Caco-2 (cell line): ENCODE measurements around the gene NT5DC1. TPM values are rescaled to one million over a fixed set of nuclear protein-coding genes. Genes with fewer than 3 reads are reported as not detected.
A peak's percentile ranks its signal among the peaks of the same experiment; 100 is the strongest.

Experiments used
- BruUV-seq: library from RNA; stranded (reverse); fragments of 400-500 nt; replicated peaks from 2 replicates; lab custom pipeline; 2021; lab: Mats Ljungman, UMichigan
- CTCF ChIA-PET: fragments of 300-600 bp; sonication (Branson Sonifier 250); formaldehyde crosslinking; loops from one replicate; lab custom pipeline; 2022; ENCODE audit warnings: antibody characterized with exemption; lab: Charles Lee
- POLR2A ChIA-PET: fragments of 300-600 bp; sonication (Branson Sonifier 250); formaldehyde crosslinking; loops from one replicate; lab custom pipeline; 2022; ENCODE audit warnings: antibody characterized with exemption; lab: Charles Lee
- DNase-seq, 2 experiments: peaks; one replicate each; pipeline versions ENCODE4 v3.0.0 to v3.0.0-alpha.2; 2020 to 2022
- H3K27me3 ChIP-seq: replicated peaks from 2 replicates; pipeline ENCODE4 v1.6.0; 2011; ENCODE audit warnings: low read length; ENCODE audit not compliant: control insufficient read depth, insufficient read depth
- H3K36me3 ChIP-seq: 2 replicates; pipeline ENCODE4 v1.5.1; 2011; ENCODE audit warnings: low read length; ENCODE audit not compliant: control insufficient read depth, insufficient read depth
- H3K4me1 ChIP-seq: fragments of 250-450 bp; sonication (Bioruptor Pico); 2 replicates; pipeline ENCODE4 v1.5.1; 2020; ENCODE audit warnings: mild to moderate bottlenecking
- H3K4me3 ChIP-seq: 2 replicates; pipeline ENCODE4 v1.5.1; 2011; ENCODE audit warnings: low read depth, mild to moderate bottlenecking, control low read depth, low read length
- H3K9me3 ChIP-seq: fragments of 250-450 bp; sonication (Bioruptor Pico); 2 replicates; pipeline ENCODE4 v1.5.1; 2020; ENCODE audit warnings: mild to moderate bottlenecking, moderate library complexity
- H3K27ac Mint-ChIP-seq: one replicate; pipeline ENCODE4 v1.8.0; 2022; ENCODE audit warnings: mixed read lengths; ENCODE audit not compliant: unreplicated experiment
- H3K27me3 Mint-ChIP-seq: one replicate; pipeline ENCODE4 v1.8.0; 2022; ENCODE audit warnings: mixed read lengths; ENCODE audit not compliant: insufficient read depth, unreplicated experiment
- H3K36me3 Mint-ChIP-seq: one replicate; pipeline ENCODE4 v1.8.0; 2022; ENCODE audit warnings: mild to moderate bottlenecking, mixed read lengths; ENCODE audit not compliant: insufficient read depth, unreplicated experiment
- H3K4me1 Mint-ChIP-seq: one replicate; pipeline ENCODE4 v1.8.0; 2022; ENCODE audit warnings: low read depth, mixed read lengths; ENCODE audit not compliant: unreplicated experiment
- H3K4me3 Mint-ChIP-seq: one replicate; pipeline ENCODE4 v1.8.0; 2022; ENCODE audit warnings: mild to moderate bottlenecking, moderate library complexity, mixed read lengths; ENCODE audit not compliant: unreplicated experiment
- H3K9me3 Mint-ChIP-seq: one replicate; pipeline ENCODE4 v1.8.0; 2022; ENCODE audit warnings: mixed read lengths; ENCODE audit not compliant: unreplicated experiment
- CTCF ChIP-seq, 2 experiments: fragments of 200-600 bp in 1 of 2; IDR thresholded peaks; 1 replicate in 1 of 2; 2 replicates in 1 of 2; pipeline versions ENCODE4 v1.5.1 to v1.8.0; 2011 to 2022; ENCODE audit warnings: antibody characterized with exemption in 1 of 2, control low read depth in 1 of 2, inconsistent platforms in 1 of 2, low read depth in 1 of 2, low read length in 1 of 2, mild to moderate bottlenecking in 1 of 2, moderate library complexity in 1 of 2; ENCODE audit not compliant: insufficient read depth in 1 of 2, severe bottlenecking in 1 of 2, unreplicated experiment in 1 of 2
- intact Hi-C: fragments of 100-400 bp; cut with micrococcal nuclease; formaldehyde crosslinking; loops from one replicate; pipeline ENCODE4 v1.10.0; 2022; ENCODE audit not compliant: unreplicated experiment
- total RNA-seq: library from RNA; stranded (reverse); gene quantifications from 2 replicates; pipeline ENCODE4 v1.2.3, GENCODE V29; 2022

Gene NT5DC1
- total RNA-seq, 1 experiment from 2014 or later: 54.3 TPM

GRCh38 chr6:116253188-116253504 is 152.5 kb downstream of the NT5DC1 start:
- peak overlapping the region; percentile 99 for H3K4me3 ChIP-seq
- no peak overlapping the region for H3K4me3 Mint-ChIP-seq
- peaks cover 19% of the 10 kb centered on the region for H3K4me1 ChIP-seq
- no peaks in the 10 kb centered on the region; the same call in 1 of the 2 replicates for H3K36me3 ChIP-seq
- no peaks in the 10 kb centered on the region for H3K27me3 Mint-ChIP-seq
- intact Hi-C loops: loop anchor here (10.0 kb wide), 1 partner anchor 238 kb away; no protein-coding TSS in a partner anchor
- H3K9me3 ChIP-seq: no peaks in the 10 kb centered on the region
- TF ChIP-seq CTCF (IDR thresholded peaks at IDR 0.05; ENCODE audit: insufficient read depth in 1 of 2, low read depth in 1 of 2, low read length in 1 of 2, severe bottlenecking in 1 of 2, unreplicated experiment in 1 of 2): no peak
- H3K36me3 Mint-ChIP-seq: peaks cover 6% of the 10 kb centered on the region
- peaks cover 16% of the 10 kb centered on the region for H3K4me1 Mint-ChIP-seq
- H3K9me3 Mint-ChIP-seq: no peaks in the 10 kb centered on the region
- ChIA-PET POLR2A (interaction anchor here (0.9 kb wide), 1 partner anchor 9 kb away, joined by 3 read pairs; no protein-coding TSS in a partner anchor), CTCF (interaction anchor here (1.0 to 1.1 kb wide), 2 partner anchors 35 to 258 kb away, joined by 3 to 5 read pairs; partner anchors contain the start of gene CALHM5)
- H3K27me3 ChIP-seq: no peaks in the 10 kb centered on the region
- H3K27ac Mint-ChIP-seq: no peak overlapping the region
- no peak for DNase-seq
- BruUV-seq: TSS peak; percentile 35

DNA sequence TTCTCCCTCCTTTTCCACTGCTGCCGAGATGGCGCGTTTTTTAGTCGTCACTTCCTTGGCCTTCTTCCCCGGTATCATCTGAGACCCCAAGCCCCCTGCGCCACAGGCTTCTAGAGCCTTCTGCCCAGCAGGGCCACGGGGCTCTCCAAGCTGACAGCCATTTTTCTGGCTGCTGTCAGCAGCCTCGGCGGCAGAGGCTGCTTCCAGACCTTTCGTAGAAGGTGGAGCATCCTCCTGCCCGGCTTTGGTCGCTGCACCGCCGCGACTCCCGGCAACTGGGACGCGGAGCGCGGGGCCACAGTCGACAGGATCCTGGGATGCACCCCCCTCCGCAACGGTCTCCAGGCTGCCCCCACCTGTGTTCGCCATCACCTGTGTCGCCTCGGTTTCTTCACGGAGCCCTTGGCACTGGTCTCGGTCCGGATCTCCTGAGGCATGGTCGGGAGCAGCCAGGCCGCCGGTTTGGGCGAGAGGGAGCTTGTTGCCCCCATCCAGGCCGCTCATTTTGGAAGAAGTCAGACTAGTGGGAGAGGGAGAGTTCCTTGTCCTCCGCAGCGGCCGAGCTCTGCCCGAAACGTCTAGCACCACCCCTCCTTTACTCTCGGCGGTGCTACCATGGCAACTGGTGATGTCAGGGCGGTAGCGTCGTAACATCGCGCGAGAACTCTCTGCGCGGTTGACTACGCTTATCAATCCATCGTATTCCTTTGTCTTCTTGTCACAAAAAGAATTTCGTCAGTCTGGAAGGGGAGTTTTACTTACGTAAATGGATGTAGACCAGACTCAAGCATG is 153.0 kb downstream of the NT5DC1 start, which contains the start of gene TSPYL4:
TSS of gene TSPYL4 (minus strand) at position 571 of the 792 bp plus-strand sequence. CDS start at position 504, 67 bp downstream.
- Histone ChIP-seq H3K36me3 (no peaks in the 10 kb centered on the region; the same call in 1 of the 2 replicates), H3K4me1 (peaks cover 19% of the 10 kb centered on the region), H3K4me3 (peak within 1 kb of the TSS; percentile 99), H3K9me3 (no peaks in the 10 kb centered on the region), H3K27me3 (no peaks in the 10 kb centered on the region)
- Mint-ChIP-seq H3K4me3 (no peak within 1 kb of the TSS), H3K36me3 (peaks cover 6% of the 10 kb centered on the region), H3K27me3 (no peaks in the 10 kb centered on the region), H3K27ac (no peak within 1 kb of the TSS), H3K4me1 (peaks cover 16% of the 10 kb centered on the region), H3K9me3 (no peaks in the 10 kb centered on the region)
- ChIA-PET POLR2A (interaction anchor here (0.9 to 1.0 kb wide), 2 partner anchors 10 to 26 kb away, joined by 3 to 6 read pairs; partner anchors contain the start of gene TSPYL1), CTCF (interaction anchor here (1.0 to 2.4 kb wide), 3 partner anchors 15 to 258 kb away, joined by 3 to 16 read pairs (median 5); partner anchors contain the start of gene CALHM5)
- DNase-seq: peak; percentile 92
- no peak for TF ChIP-seq CTCF (IDR thresholded peaks at IDR 0.05; ENCODE audit: insufficient read depth in 1 of 2, low read depth in 1 of 2, low read length in 1 of 2, severe bottlenecking in 1 of 2, unreplicated experiment in 1 of 2)
- no TSS peak for BruUV-seq
- intact Hi-C loops: loop anchor here (2.0 to 10.0 kb wide), 3 partner anchors 15 to 239 kb away; partner anchors contain the start of gene TSPYL1

DNA sequence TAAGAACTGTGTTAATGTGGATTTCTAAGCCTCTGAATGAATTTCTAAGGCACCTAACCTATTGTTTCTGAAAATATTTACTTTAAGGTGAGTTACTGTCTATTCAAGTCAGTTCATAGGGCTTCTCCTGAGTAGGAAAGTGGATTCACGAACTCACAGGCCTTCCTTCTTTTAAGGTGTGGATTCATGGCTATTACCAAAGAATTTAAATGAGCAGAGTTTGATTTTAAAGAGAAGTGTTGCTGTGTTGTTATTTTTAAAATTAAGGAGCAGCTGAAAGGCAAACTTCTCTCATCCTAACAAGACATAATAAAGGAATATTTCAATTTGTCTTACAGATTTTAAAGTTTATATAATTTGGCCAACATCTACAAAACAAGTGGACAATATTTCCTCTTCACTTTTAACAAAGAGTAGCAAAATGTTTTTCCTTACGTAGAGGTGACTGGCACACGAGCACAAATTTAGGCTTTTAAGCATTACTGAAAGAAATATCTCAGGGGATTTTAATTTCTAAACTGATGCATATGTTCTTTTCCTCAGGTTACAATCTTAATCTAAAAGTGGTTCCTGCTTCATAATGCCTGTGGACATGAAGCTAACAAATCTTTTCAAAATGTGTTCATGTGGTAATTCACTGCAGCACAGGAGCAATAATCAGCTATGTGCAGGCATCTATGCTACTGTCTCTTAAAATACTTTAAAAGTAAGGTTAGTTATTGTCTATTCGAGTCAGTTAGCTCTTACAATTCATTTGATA is 153.8 kb downstream of the NT5DC1 start:
- Mint-ChIP-seq H3K27me3 (no peaks in the 10 kb centered on the region), H3K36me3 (peaks cover 6% of the 10 kb centered on the region), H3K9me3 (no peaks in the 10 kb centered on the region), H3K4me1 (peaks cover 16% of the 10 kb centered on the region), H3K27ac (no peak overlapping the region), H3K4me3 (no peak overlapping the region)
- no peak for TF ChIP-seq CTCF (IDR thresholded peaks at IDR 0.05; ENCODE audit: insufficient read depth in 1 of 2, low read depth in 1 of 2, low read length in 1 of 2, severe bottlenecking in 1 of 2, unreplicated experiment in 1 of 2)
- ChIA-PET POLR2A (interaction anchor here (1.0 kb wide), 1 partner anchor 25 kb away, joined by 6 read pairs; the partner anchor contains the start of gene TSPYL1), CTCF (interaction anchor here (2.4 kb wide), 1 partner anchor 14 kb away, joined by 16 read pairs; no protein-coding TSS in a partner anchor)
- H3K9me3 ChIP-seq: no peaks in the 10 kb centered on the region
- no peaks in the 10 kb centered on the region for H3K27me3 ChIP-seq
- peaks cover 19% of the 10 kb centered on the region for H3K4me1 ChIP-seq
- peak overlapping the region; percentile 99 for H3K4me3 ChIP-seq
- intact Hi-C loops: loop anchor here (2.0 to 10.0 kb wide), 3 partner anchors 14 to 240 kb away; partner anchors contain the start of gene TSPYL1
- BruUV-seq: TSS peak; percentile 89
- no peaks in the 10 kb centered on the region; the same call in 1 of the 2 replicates for H3K36me3 ChIP-seq
- no peak for DNase-seq
